HG03025 (cell line): ENCODE measurements around the gene TMEM167B.
"Not testable (repeated sequence)": the region's sequence is repeated elsewhere in the genome, so short reads cannot be mapped to it uniquely, and the experiment has no call there.

Source experiments
- ATAC-seq: cut with Tn5 transposase; IDR thresholded peaks from one replicate; pipeline ENCODE4 v1.9.1; 2021; ENCODE audit warnings: mild to moderate bottlenecking, moderate library complexity; ENCODE audit not compliant: unreplicated experiment, low FRiP score

Gene TMEM167B

GRCh38 chr1:109112652-109113285, 22.2 kb downstream of the TMEM167B start:
- ATAC-seq = no peak

- ATAC-seq = no peak
Measured at GRCh38 chr1:109113590-109114341, 23.2 kb downstream of the TMEM167B start, which contains the start of gene ELAPOR1. TSS of gene ELAPOR1 (plus strand) at chr1:109114115. CDS start at chr1:109114184, 69 bp downstream.

GRCh38 chr1:109114342-109114674, 23.7 kb downstream of the TMEM167B start:
- ATAC-seq = no peak

- ATAC-seq = no peak
Measured at GRCh38 chr1:109115685-109116084, 25.1 kb downstream of the TMEM167B start.

- no peak for ATAC-seq
Measured at GRCh38 chr1:109116286-109116685, 25.7 kb downstream of the TMEM167B start.

GRCh38 chr1:109118089-109118488, 27.5 kb downstream of the TMEM167B start:
- no peak for ATAC-seq

- ATAC-seq = no peak
Measured at GRCh38 chr1:109120356-109120755, 29.8 kb downstream of the TMEM167B start.

- ATAC-seq = no peak
Measured at GRCh38 chr1:109131059-109131458, 40.5 kb downstream of the TMEM167B start.

GRCh38 chr1:109131800-109132199, 41.2 kb downstream of the TMEM167B start:
- ATAC-seq = no peak

GRCh38 chr1:109133002-109133706, 42.6 kb downstream of the TMEM167B start:
- ATAC-seq = no peak

GRCh38 chr1:109133815-109134214, 43.3 kb downstream of the TMEM167B start:
- ATAC-seq = no peak

GRCh38 chr1:109134423-109134822, 43.9 kb downstream of the TMEM167B start:
- ATAC-seq = no peak

- no peak for ATAC-seq
Measured at GRCh38 chr1:109135940-109136339, 45.4 kb downstream of the TMEM167B start.

GRCh38 chr1:109136766-109137165, 46.2 kb downstream of the TMEM167B start:
- ATAC-seq = no peak

GRCh38 chr1:109137958-109138357, 47.4 kb downstream of the TMEM167B start:
- no peak for ATAC-seq

- ATAC-seq = no peak
Measured at GRCh38 chr1:109138358-109138757, 47.8 kb downstream of the TMEM167B start.

GRCh38 chr1:109140392-109140791, 49.8 kb downstream of the TMEM167B start:
- ATAC-seq = no peak

- ATAC-seq = no peak
Measured at GRCh38 chr1:109142260-109142659, 51.7 kb downstream of the TMEM167B start.

- ATAC-seq = not testable (repeated sequence)
Measured at GRCh38 chr1:109142725-109143124, 52.2 kb downstream of the TMEM167B start.
